GM23338 (cell line): ENCODE results near the gene BST2.

ENCODE experiments used
- CREB1 ChIP-seq: fragments of 250-450 bp; sonication (Bioruptor Pico); IDR thresholded peaks from 2 replicates; pipeline ENCODE4 v1.5.0; 2020; ENCODE audit warnings: low read depth, mild to moderate bottlenecking, moderate library complexity
- EZH2 ChIP-seq: fragments of 200-600 bp; sonication (generic); IDR thresholded peaks from one replicate; pipeline ENCODE4 v1.8.0; 2017; ENCODE audit warnings: antibody characterized with exemption, mild to moderate bottlenecking, low read depth; ENCODE audit not compliant: unreplicated experiment
- EZH2phosphoT487 ChIP-seq: fragments of 200-600 bp; sonication (generic); IDR thresholded peaks from one replicate; pipeline ENCODE4 v1.8.1; 2018; ENCODE audit warnings: antibody characterized with exemption; ENCODE audit not compliant: unreplicated experiment
- JUNB ChIP-seq: IDR thresholded peaks from one replicate; pipeline ENCODE4 v1.6.1; 2016; ENCODE audit warnings: antibody characterized with exemption; ENCODE audit not compliant: unreplicated experiment
- NANOG ChIP-seq: IDR thresholded peaks from 2 replicates; pipeline ENCODE4 v1.6.1; 2016; ENCODE audit warnings: antibody characterized with exemption, borderline replicate concordance
- POLR2AphosphoS5 ChIP-seq: IDR thresholded peaks from 2 replicates; pipeline ENCODE4 v1.6.1; 2016; ENCODE audit warnings: antibody characterized with exemption, low read depth
- STAT1 ChIP-seq: IDR thresholded peaks from one replicate; pipeline ENCODE4 v1.6.1; 2016; ENCODE audit warnings: antibody characterized with exemption; ENCODE audit not compliant: unreplicated experiment
- ZNF114 ChIP-seq: fragments of 250-450 bp; sonication (Bioruptor Pico); IDR thresholded peaks from 2 replicates; pipeline ENCODE4 v1.5.0; 2020; ENCODE audit warnings: mild to moderate bottlenecking, moderate library complexity
- ZNF331 ChIP-seq: fragments of 250-450 bp; sonication (Bioruptor Pico); IDR thresholded peaks from 2 replicates; pipeline ENCODE4 v1.5.0; 2020; ENCODE audit warnings: low read depth, mild to moderate bottlenecking, moderate library complexity
- TF ChIP-seq, protein P1 (sequence below), 2 experiments: fragments of 200-600 bp in 1 of 2; sonication (generic) in 1 of 2; conservative IDR thresholded peaks; 2 replicates each; pipeline versions ENCODE4 v1.5.1 to v1.6.1; 2016 to 2017; ENCODE audit warnings: antibody characterized with exemption in 2 of 2, low read depth in 2 of 2, mild to moderate bottlenecking in 2 of 2, moderate library complexity in 1 of 2
- TF ChIP-seq, protein P2 (sequence below): IDR thresholded peaks from one replicate; pipeline ENCODE4 v1.6.1; 2018; ENCODE audit warnings: antibody characterized with exemption; ENCODE audit not compliant: unreplicated experiment

DNA sequence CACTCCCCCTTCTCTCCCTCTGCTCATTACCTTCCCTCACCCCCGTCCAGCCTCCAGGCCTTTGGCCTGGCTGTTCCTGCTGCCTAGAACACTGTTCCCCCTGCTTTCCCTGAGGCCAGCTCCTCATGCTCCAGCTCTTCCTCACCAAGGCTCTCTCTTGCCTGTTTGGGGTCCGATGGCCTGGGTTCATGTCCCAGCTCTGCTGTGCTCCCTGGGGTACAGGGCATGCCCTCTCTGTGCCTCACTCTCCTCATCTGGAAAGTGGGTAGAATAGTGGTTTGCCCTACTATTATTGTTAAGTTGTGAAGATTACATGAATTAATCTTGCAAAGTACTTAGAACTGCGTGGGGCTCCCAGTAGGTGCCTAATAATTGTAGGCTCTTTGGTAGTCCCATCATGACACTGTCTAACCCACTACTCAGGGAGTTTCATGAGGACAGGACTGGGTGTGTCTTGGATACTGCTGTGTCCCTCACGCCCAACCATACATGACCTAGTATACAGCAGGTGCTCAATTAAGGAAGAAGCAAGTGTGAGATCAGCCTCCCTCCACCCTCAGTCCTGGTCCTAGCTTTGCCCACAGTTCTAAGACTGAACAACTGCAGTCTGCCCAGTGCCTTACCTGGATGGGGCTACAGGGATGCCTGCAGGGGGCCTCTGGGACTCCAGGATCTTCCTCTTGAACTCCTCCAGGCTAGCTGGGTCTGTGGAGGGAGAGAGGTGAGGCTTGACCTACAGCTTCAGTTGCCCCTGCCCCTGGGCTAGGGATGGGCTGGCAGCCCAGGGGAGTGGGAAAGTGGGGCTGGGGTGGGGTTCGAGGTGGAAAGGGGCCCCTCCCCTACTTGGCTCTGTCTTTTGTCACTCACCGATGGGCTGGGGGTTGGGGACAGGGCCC is 45.3 kb downstream of the BST2 start:
- TF ChIP-seq EZH2 (no peak), CREB1 (CRISPR knock-in tag) (no peak), POLR2AphosphoS5 (no peak), ZNF331 (no peak), JUNB (no peak), EZH2phosphoT487 (no peak), NANOG (no peak), ZNF114 (no peak), STAT1 (no peak)
- TF ChIP-seq, protein P1, sequence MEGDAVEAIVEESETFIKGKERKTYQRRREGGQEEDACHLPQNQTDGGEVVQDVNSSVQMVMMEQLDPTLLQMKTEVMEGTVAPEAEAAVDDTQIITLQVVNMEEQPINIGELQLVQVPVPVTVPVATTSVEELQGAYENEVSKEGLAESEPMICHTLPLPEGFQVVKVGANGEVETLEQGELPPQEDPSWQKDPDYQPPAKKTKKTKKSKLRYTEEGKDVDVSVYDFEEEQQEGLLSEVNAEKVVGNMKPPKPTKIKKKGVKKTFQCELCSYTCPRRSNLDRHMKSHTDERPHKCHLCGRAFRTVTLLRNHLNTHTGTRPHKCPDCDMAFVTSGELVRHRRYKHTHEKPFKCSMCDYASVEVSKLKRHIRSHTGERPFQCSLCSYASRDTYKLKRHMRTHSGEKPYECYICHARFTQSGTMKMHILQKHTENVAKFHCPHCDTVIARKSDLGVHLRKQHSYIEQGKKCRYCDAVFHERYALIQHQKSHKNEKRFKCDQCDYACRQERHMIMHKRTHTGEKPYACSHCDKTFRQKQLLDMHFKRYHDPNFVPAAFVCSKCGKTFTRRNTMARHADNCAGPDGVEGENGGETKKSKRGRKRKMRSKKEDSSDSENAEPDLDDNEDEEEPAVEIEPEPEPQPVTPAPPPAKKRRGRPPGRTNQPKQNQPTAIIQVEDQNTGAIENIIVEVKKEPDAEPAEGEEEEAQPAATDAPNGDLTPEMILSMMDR (conservative IDR thresholded peaks at IDR 0.05; ENCODE audit: low read depth in 2 of 2): no peak
- TF ChIP-seq, protein P2, sequence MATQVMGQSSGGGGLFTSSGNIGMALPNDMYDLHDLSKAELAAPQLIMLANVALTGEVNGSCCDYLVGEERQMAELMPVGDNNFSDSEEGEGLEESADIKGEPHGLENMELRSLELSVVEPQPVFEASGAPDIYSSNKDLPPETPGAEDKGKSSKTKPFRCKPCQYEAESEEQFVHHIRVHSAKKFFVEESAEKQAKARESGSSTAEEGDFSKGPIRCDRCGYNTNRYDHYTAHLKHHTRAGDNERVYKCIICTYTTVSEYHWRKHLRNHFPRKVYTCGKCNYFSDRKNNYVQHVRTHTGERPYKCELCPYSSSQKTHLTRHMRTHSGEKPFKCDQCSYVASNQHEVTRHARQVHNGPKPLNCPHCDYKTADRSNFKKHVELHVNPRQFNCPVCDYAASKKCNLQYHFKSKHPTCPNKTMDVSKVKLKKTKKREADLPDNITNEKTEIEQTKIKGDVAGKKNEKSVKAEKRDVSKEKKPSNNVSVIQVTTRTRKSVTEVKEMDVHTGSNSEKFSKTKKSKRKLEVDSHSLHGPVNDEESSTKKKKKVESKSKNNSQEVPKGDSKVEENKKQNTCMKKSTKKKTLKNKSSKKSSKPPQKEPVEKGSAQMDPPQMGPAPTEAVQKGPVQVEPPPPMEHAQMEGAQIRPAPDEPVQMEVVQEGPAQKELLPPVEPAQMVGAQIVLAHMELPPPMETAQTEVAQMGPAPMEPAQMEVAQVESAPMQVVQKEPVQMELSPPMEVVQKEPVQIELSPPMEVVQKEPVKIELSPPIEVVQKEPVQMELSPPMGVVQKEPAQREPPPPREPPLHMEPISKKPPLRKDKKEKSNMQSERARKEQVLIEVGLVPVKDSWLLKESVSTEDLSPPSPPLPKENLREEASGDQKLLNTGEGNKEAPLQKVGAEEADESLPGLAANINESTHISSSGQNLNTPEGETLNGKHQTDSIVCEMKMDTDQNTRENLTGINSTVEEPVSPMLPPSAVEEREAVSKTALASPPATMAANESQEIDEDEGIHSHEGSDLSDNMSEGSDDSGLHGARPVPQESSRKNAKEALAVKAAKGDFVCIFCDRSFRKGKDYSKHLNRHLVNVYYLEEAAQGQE: no peak
